Activated T-cell treated with anti-CD3 and anti-CD28 coated beads for 48 hours (primary cell): ENCODE results near the gene NAGA.
"Not testable (repeated sequence)": the region's sequence is repeated elsewhere in the genome, so short reads cannot be mapped to it uniquely, and the experiment has no call there.

Experiments
- DNase-seq: peaks from one replicate; pipeline ENCODE4 v3.0.0-alpha.2; 2020; ENCODE audit warnings: low read depth

NAGA gene

GRCh38 chr22:42074846-42075676 lies 4.4 kb upstream of the NAGA start:
- no peak for DNase-seq

- peak; percentile 51 for DNase-seq
Observed at GRCh38 chr22:42074132-42074811, 3.7 kb upstream of the NAGA start, which contains the start of gene PHETA2. PHETA2 (plus strand) TSS chr22:42074248; CDS start chr22:42077294, 3,046 bp downstream.

- no peak for DNase-seq
Observed at GRCh38 chr22:42073621-42074041, 3.0 kb upstream of the NAGA start.

GRCh38 chr22:42072606-42073330 lies 2.2 kb upstream of the NAGA start:
- no peak for DNase-seq

GRCh38 chr22:42071508-42071907 lies 896 bp upstream of the NAGA start:
- not testable (repeated sequence) for DNase-seq

GRCh38 chr22:42069801-42070516 lies 653 bp downstream of the NAGA start:
- DNase-seq = no peak

- DNase-seq = no peak
Observed at GRCh38 chr22:42068291-42068690, 2.3 kb downstream of the NAGA start.

- DNase-seq = no peak
Observed at GRCh38 chr22:42067671-42068251, 2.9 kb downstream of the NAGA start.

- DNase-seq = no peak
Observed at GRCh38 chr22:42066937-42067336, 3.7 kb downstream of the NAGA start.

- DNase-seq = no peak
Observed at GRCh38 chr22:42066126-42066761, 4.4 kb downstream of the NAGA start.

GRCh38 chr22:42065438-42066125 lies 5.0 kb downstream of the NAGA start:
- DNase-seq = no peak

- no peak for DNase-seq
Observed at GRCh38 chr22:42064629-42065028, 6.0 kb downstream of the NAGA start.

- no peak for DNase-seq
Observed at GRCh38 chr22:42062506-42063170, 8.0 kb downstream of the NAGA start.

- DNase-seq = no peak
Observed at GRCh38 chr22:42061041-42061440, 9.6 kb downstream of the NAGA start.

GRCh38 chr22:42060489-42060888 lies 10.1 kb downstream of the NAGA start:
- no peak for DNase-seq

GRCh38 chr22:42056757-42057511 lies 13.7 kb downstream of the NAGA start:
- no peak for DNase-seq

GRCh38 chr22:42052765-42053164 lies 17.8 kb downstream of the NAGA start:
- DNase-seq = no peak

GRCh38 chr22:42050641-42051180 lies 19.9 kb downstream of the NAGA start:
- DNase-seq = no peak

GRCh38 chr22:42041784-42042183 lies 28.8 kb downstream of the NAGA start:
- DNase-seq = no peak
